CD14-positive monocyte (primary cell): ENCODE data around the gene FNDC3B. TPM values are rescaled to one million over a fixed set of nuclear protein-coding genes. Genes with fewer than 3 reads are reported as not detected.

Source experiments
- DNase-seq, 3 donors: peaks; one replicate each; pipeline ENCODE4 v3.0.0-alpha.2; 2011 to 2022
- H2AFZ ChIP-seq: 2 replicates; pipeline ENCODE4 v1.6.0; 2012; ENCODE audit warnings: mild to moderate bottlenecking, low read depth, low read length, inconsistent platforms; ENCODE audit not compliant: insufficient read depth, poor library complexity, severe bottlenecking
- H3K27ac ChIP-seq, 2 donors: 1 replicate in 1 of 2; 2 replicates in 1 of 2; pipeline ENCODE4 v1.5.1; 2012 to 2013; ENCODE audit warnings: low read length in 2 of 2, control low read depth in 1 of 2, inconsistent platforms in 1 of 2, low read depth in 1 of 2, mild to moderate bottlenecking in 1 of 2
- H3K27me3 ChIP-seq, 2 donors: one replicate each; pipeline versions ENCODE4 v1.6.0 to v1.6.1; 2011 to 2013; ENCODE audit warnings: low read length in 2 of 2; ENCODE audit not compliant: control insufficient read depth in 2 of 2, insufficient read depth in 2 of 2
- H3K36me3 ChIP-seq, 2 donors: replicated peaks in 1 of 2; 1 replicate in 1 of 2; 2 replicates in 1 of 2; pipeline versions ENCODE4 v1.5.1 to v1.6.1; 2012 to 2013; ENCODE audit warnings: low read length in 2 of 2, control low read depth in 1 of 2, inconsistent platforms in 1 of 2, mild to moderate bottlenecking in 1 of 2; ENCODE audit not compliant: insufficient read depth in 2 of 2, control insufficient read depth in 1 of 2
- H3K4me1 ChIP-seq, 2 donors: 1 replicate in 1 of 2; 2 replicates in 1 of 2; pipeline versions ENCODE4 v1.5.1 to v1.6.1; 2012 to 2013; ENCODE audit warnings: low read length in 2 of 2, control low read depth in 1 of 2, inconsistent platforms in 1 of 2, mild to moderate bottlenecking in 1 of 2, moderate library complexity in 1 of 2; ENCODE audit not compliant: insufficient read depth in 2 of 2, control insufficient read depth in 1 of 2
- H3K4me2 ChIP-seq: replicated peaks from 2 replicates; pipeline ENCODE3; 2012; ENCODE audit warnings: low read length, moderate library complexity, mild to moderate bottlenecking; ENCODE audit not compliant: poor library complexity, severe bottlenecking; ENCODE audit errors: extremely low read depth
- H3K4me3 ChIP-seq, 3 experiments: fragments of 200-600 bp in 1 of 3; sonication (generic) in 1 of 3; replicated peaks in 1 of 3; 1 replicate in 2 of 3; 2 replicates in 1 of 3; pipeline ENCODE4 v1.5.1; 2011 to 2013; ENCODE audit warnings: low read length in 3 of 3, mild to moderate bottlenecking in 3 of 3, control low read depth in 2 of 3, low read depth in 2 of 3, inconsistent platforms in 1 of 3, moderate library complexity in 1 of 3
- H3K79me2 ChIP-seq: 2 replicates; pipeline ENCODE4 v1.6.0; 2012; ENCODE audit warnings: mild to moderate bottlenecking, control low read depth, inconsistent platforms, low read length, moderate library complexity; ENCODE audit not compliant: insufficient read depth
- H3K9ac ChIP-seq: 2 replicates; pipeline ENCODE4 v1.6.0; 2017; ENCODE audit warnings: low read length, mild to moderate bottlenecking; ENCODE audit not compliant: insufficient read depth, poor library complexity, severe bottlenecking
- H3K9me3 ChIP-seq, 2 donors: replicated peaks in 1 of 2; 1 replicate in 1 of 2; 2 replicates in 1 of 2; pipeline versions ENCODE4 v1.5.1 to v1.6.1; 2012 to 2013; ENCODE audit warnings: low read length in 2 of 2, control low read depth in 1 of 2; ENCODE audit not compliant: control insufficient read depth in 1 of 2, insufficient read depth in 1 of 2
- H4K20me1 ChIP-seq: 2 replicates; pipeline ENCODE4 v1.6.0; 2012; ENCODE audit warnings: mild to moderate bottlenecking, low read length, control low read depth, moderate library complexity; ENCODE audit not compliant: insufficient read depth
- H3K27ac Mint-ChIP-seq, 7 donors: one replicate each; pipeline ENCODE4 v1.8.0; 2020; ENCODE audit warnings: mild to moderate bottlenecking in 7 of 7, mixed read lengths in 7 of 7, moderate library complexity in 6 of 7, inconsistent platforms in 2 of 7
- H3K27me3 Mint-ChIP-seq, 3 donors: one replicate each; pipeline ENCODE4 v1.8.0; 2021 to 2022; ENCODE audit warnings: low read depth in 3 of 3, mild to moderate bottlenecking in 3 of 3, mixed read lengths in 3 of 3, moderate library complexity in 3 of 3, inconsistent platforms in 1 of 3
- H3K36me3 Mint-ChIP-seq, 2 donors: one replicate each; pipeline ENCODE4 v1.8.0; 2020; ENCODE audit warnings: mixed read lengths in 2 of 2, inconsistent platforms in 1 of 2, mild to moderate bottlenecking in 1 of 2
- H3K4me1 Mint-ChIP-seq: one replicate; pipeline ENCODE4 v1.8.0; 2020; ENCODE audit warnings: mild to moderate bottlenecking, mixed read lengths
- H3K4me3 Mint-ChIP-seq, 2 donors: one replicate each; pipeline ENCODE4 v1.8.0; 2020; ENCODE audit warnings: mild to moderate bottlenecking in 2 of 2, mixed read lengths in 2 of 2, moderate library complexity in 1 of 2
- H3K9me3 Mint-ChIP-seq, 7 donors: one replicate each; pipeline ENCODE4 v1.8.0; 2020 to 2022; ENCODE audit warnings: mixed read lengths in 7 of 7, mild to moderate bottlenecking in 6 of 7, moderate library complexity in 6 of 7, inconsistent platforms in 2 of 7
- WGBS: methylation state at CpG from one replicate; pipeline ENCODE4 v1.1.5; 2013; ENCODE audit warnings: missing lambda C conversion rate; ENCODE audit not compliant: insufficient coverage; 5-methylcytosine and 5-hydroxymethylcytosine counted together
- intact Hi-C, 2 donors: fragments of 100-400 bp; cut with micrococcal nuclease; formaldehyde crosslinking; loops; one replicate each; pipeline versions ENCODE4 v1.15.0 to v1.15.1; 2023
- polyA plus RNA-seq, 3 donors: library from polyadenylated mRNA; depleted of rRNA in 1 of 3; unstranded in 2 of 3; stranded (reverse) in 1 of 3; fragments of 300-500 nt in 2 of 3; fragments of >200 nt in 1 of 3; fragmentation: Illumina TruSeq in 2 of 3; gene quantifications; 1 replicate in 2 of 3; 2 replicates in 1 of 3; pipeline ENCODE4 v1.2.3, GENCODE V29; 2012 to 2021
- TF ChIP-seq, protein P1 (sequence below): fragments of 200-600 bp; IDR thresholded peaks from one replicate; pipeline ENCODE4 v1.8.0; 2022; ENCODE audit warnings: antibody characterized with exemption, mild to moderate bottlenecking

Gene FNDC3B
- polyA plus RNA-seq, 3 donors = 19.6 to 36.1 (median 25.7) TPM

- H3K9ac ChIP-seq = peak overlapping the region; percentile 98
- Mint-ChIP-seq H3K4me3 (no peak overlapping the region), H3K36me3 (peaks cover 25 to 31% of the 10 kb centered on the region in 2 donors), H3K27me3 (no peaks in the 10 kb centered on the region), H3K27ac (peak overlapping the region; percentile 99 to 100 (median 100)), H3K4me1 (peaks cover 82% of the 10 kb centered on the region), H3K9me3 (no peaks in the 10 kb centered on the region)
- H3K9me3 ChIP-seq = no peaks in the 10 kb centered on the region
- H2AFZ ChIP-seq = no peak overlapping the region
- TF ChIP-seq, protein P1, sequence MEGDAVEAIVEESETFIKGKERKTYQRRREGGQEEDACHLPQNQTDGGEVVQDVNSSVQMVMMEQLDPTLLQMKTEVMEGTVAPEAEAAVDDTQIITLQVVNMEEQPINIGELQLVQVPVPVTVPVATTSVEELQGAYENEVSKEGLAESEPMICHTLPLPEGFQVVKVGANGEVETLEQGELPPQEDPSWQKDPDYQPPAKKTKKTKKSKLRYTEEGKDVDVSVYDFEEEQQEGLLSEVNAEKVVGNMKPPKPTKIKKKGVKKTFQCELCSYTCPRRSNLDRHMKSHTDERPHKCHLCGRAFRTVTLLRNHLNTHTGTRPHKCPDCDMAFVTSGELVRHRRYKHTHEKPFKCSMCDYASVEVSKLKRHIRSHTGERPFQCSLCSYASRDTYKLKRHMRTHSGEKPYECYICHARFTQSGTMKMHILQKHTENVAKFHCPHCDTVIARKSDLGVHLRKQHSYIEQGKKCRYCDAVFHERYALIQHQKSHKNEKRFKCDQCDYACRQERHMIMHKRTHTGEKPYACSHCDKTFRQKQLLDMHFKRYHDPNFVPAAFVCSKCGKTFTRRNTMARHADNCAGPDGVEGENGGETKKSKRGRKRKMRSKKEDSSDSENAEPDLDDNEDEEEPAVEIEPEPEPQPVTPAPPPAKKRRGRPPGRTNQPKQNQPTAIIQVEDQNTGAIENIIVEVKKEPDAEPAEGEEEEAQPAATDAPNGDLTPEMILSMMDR = no peak
- no peaks in the 10 kb centered on the region for H4K20me1 ChIP-seq
- peaks cover 87% of the 10 kb centered on the region for H3K79me2 ChIP-seq
- no peaks in the 10 kb centered on the region for H3K36me3 ChIP-seq
- DNase-seq = no peak
- H3K27ac ChIP-seq = peak overlapping the region; percentile 96 to 100
- intact Hi-C loops = no loop called here
- no peaks in the 10 kb centered on the region for H3K27me3 ChIP-seq
- peak overlapping the region; percentile 54 for H3K4me2 ChIP-seq
- WGBS = no CpG with 5 or more reads among the region's 2 CpGs
- H3K4me1 ChIP-seq = peaks cover 80 to 91% of the 10 kb centered on the region in 2 donors
- peak overlapping the region in 1 of 3 experiments; percentile 25 for H3K4me3 ChIP-seq
These were observed 91.3 kb downstream of the FNDC3B start for GRCh38 chr3:172130717-172131050.

GRCh38 chr3:172131746-172132145 lies 92.4 kb downstream of the FNDC3B start:
- H3K4me2 ChIP-seq = no peak overlapping the region

More at GRCh38 chr3:172131746-172132145, 92.4 kb downstream of the FNDC3B start:
- Mint-ChIP-seq H3K27ac (peak overlapping the region; percentile 99 to 100 (median 100)), H3K9me3 (no peaks in the 10 kb centered on the region), H3K36me3 (peaks cover 24 to 32% of the 10 kb centered on the region in 2 donors), H3K4me1 (peaks cover 82% of the 10 kb centered on the region), H3K27me3 (no peaks in the 10 kb centered on the region), H3K4me3 (no peak overlapping the region)
- no peak for DNase-seq
- H4K20me1 ChIP-seq = no peaks in the 10 kb centered on the region
- no peak overlapping the region for H3K4me3 ChIP-seq
- no peak overlapping the region for H2AFZ ChIP-seq
- intact Hi-C loops = no loop called here
- TF ChIP-seq, protein P1 = no peak
- H3K9me3 ChIP-seq = no peaks in the 10 kb centered on the region
- no peaks in the 10 kb centered on the region for H3K27me3 ChIP-seq
- peak overlapping the region; percentile 98 for H3K9ac ChIP-seq
- peak overlapping the region in 1 of 2 donors; percentile 100 for H3K27ac ChIP-seq
- H3K79me2 ChIP-seq = peaks cover 84% of the 10 kb centered on the region
- peaks cover 87 to 91% of the 10 kb centered on the region in 2 donors for H3K4me1 ChIP-seq
- no peaks in the 10 kb centered on the region for H3K36me3 ChIP-seq
- WGBS = 83% methylated on average over 1 of the region's 1 CpG
